GM12878 (cell line): Measurements from ENCODE around the gene OR5L1. TPM values are rescaled to one million over a fixed set of nuclear protein-coding genes. Genes with fewer than 3 reads are reported as not detected.

ENCODE experiments used
- ATAC-seq: fragments of 200-7000 bp; cut with Tn5 transposase; 3 replicates; pipeline ENCODE4 v1.9.1; 2020; ENCODE audit warnings: mild to moderate bottlenecking, moderate library complexity
- BruUV-seq: library from RNA; stranded (reverse); fragments of 400-500 nt; replicated peaks from 2 replicates; lab custom pipeline; 2021; lab: Mats Ljungman, UMichigan
- CTCF ChIA-PET: fragments of 300-600 bp; sonication (Branson Sonifier 250); formaldehyde crosslinking; extraction: SDS; loops from one replicate; lab custom pipeline; 2021; ENCODE audit warnings: inconsistent platforms; lab: Yijun Ruan, JAX
- POLR2A ChIA-PET: fragments of 350-600 bp; formaldehyde crosslinking; extraction: SDS; loops from one replicate; lab custom pipeline; 2021; ENCODE audit warnings: inconsistent platforms; lab: Charles Lee
- RAD21 ChIA-PET: fragments of 300-600 bp; sonication (Branson Sonifier 250); formaldehyde crosslinking; loops from one replicate; lab custom pipeline; 2023; ENCODE audit warnings: antibody characterized with exemption; ENCODE audit not compliant: unreplicated experiment; lab: Charles Lee
- SMC1A ChIA-PET: fragments of 300-600 bp; sonication (Branson Sonifier 250); formaldehyde crosslinking; loops from one replicate; lab custom pipeline; 2023; ENCODE audit not compliant: unreplicated experiment, uncharacterized antibody; lab: Charles Lee
- DNase-seq: peaks from one replicate; pipeline ENCODE4 v3.0.0-alpha.2; 2011; ENCODE audit warnings: low read depth, low spot score
- FAIRE-seq: peaks from 3 replicates; lab custom pipeline; 2011; peaks lifted over from hg19 to GRCh38; lab: Jason Lieb, UNC
- H2AFZ ChIP-seq: 2 replicates; pipeline ENCODE4 v1.6.0; 2011; ENCODE audit warnings: low read depth, low read length, control low read depth; ENCODE audit not compliant: control insufficient read depth
- H3K27ac ChIP-seq: 2 replicates; pipeline ENCODE4 v1.5.1; 2011; ENCODE audit warnings: control low read depth; ENCODE audit not compliant: control insufficient read depth, insufficient read depth
- H3K27me3 ChIP-seq, 2 experiments: replicated peaks in 1 of 2; 2 replicates each; pipeline versions ENCODE4 v1.6.0 to v1.6.1; 2011; ENCODE audit warnings: low read length in 1 of 2; ENCODE audit not compliant: control insufficient read depth in 2 of 2, insufficient read depth in 2 of 2
- H3K36me3 ChIP-seq, 2 experiments: 2 replicates each; pipeline ENCODE4 v1.5.1; 2011; ENCODE audit warnings: low read length in 1 of 2; ENCODE audit not compliant: control insufficient read depth in 2 of 2, insufficient read depth in 2 of 2
- H3K4me1 ChIP-seq: 2 replicates; pipeline ENCODE4 v1.6.1; 2011; ENCODE audit warnings: mild to moderate bottlenecking, low read length, moderate library complexity, mixed read lengths; ENCODE audit not compliant: control insufficient read depth, insufficient read depth
- H3K4me2 ChIP-seq: 2 replicates; pipeline ENCODE4 v1.6.0; 2011; ENCODE audit warnings: control low read depth; ENCODE audit not compliant: control insufficient read depth, insufficient read depth
- H3K4me3 ChIP-seq: fragments of 200-600 bp; sonication (generic); 2 replicates; pipeline ENCODE4 v1.5.1; 2016
- H3K79me2 ChIP-seq: 2 replicates; pipeline ENCODE4 v1.6.0; 2011; ENCODE audit warnings: low read length; ENCODE audit not compliant: control insufficient read depth, insufficient read depth
- H3K9ac ChIP-seq: 2 replicates; pipeline ENCODE4 v1.8.0; 2011; ENCODE audit warnings: low read length, control low read depth, mixed read lengths; ENCODE audit not compliant: control insufficient read depth, insufficient read depth
- H3K9me3 ChIP-seq: replicated peaks from 3 replicates; pipeline ENCODE4 v1.5.1; 2011; ENCODE audit warnings: mild to moderate bottlenecking, low read length; ENCODE audit not compliant: control insufficient read depth, insufficient read depth
- H4K20me1 ChIP-seq: 2 replicates; pipeline ENCODE4 v1.6.0; 2011; ENCODE audit not compliant: control insufficient read depth, insufficient read depth
- BMI1 ChIP-seq: fragments of 450-650 bp; IDR thresholded peaks from 2 replicates; pipeline ENCODE4 v1.6.1; 2016; ENCODE audit warnings: mild to moderate bottlenecking, moderate library complexity, borderline replicate concordance
- CHD2 ChIP-seq: IDR thresholded peaks from 2 replicates; pipeline ENCODE4 v1.6.1; 2011; ENCODE audit warnings: low read depth, low read length, improper control_type of control experiment, borderline replicate concordance
- CREB1 ChIP-seq: IDR thresholded peaks from 2 replicates; pipeline ENCODE4 v1.6.1; 2012; ENCODE audit warnings: low read depth, mild to moderate bottlenecking, inconsistent platforms
- JUND ChIP-seq: IDR thresholded peaks from 2 replicates; pipeline ENCODE4 v1.6.1; 2012; ENCODE audit warnings: low read depth, mild to moderate bottlenecking, low read length, improper control_type of control experiment, moderate library complexity
- ZBTB11 ChIP-seq: fragments of 450-650 bp; formaldehyde crosslinking; IDR thresholded peaks from 2 replicates; pipeline ENCODE4 v1.5.0; 2022; ENCODE audit warnings: mild to moderate bottlenecking, missing genetic modification characterization
- in situ Hi-C: fragments of 300-500 bp; cut with MboI; formaldehyde crosslinking; loops from 9 replicates; pipeline ENCODE4 v1.14.3; 2018; ENCODE audit warnings: mixed read lengths
- intact Hi-C: fragments of 100-400 bp; cut with micrococcal nuclease; formaldehyde crosslinking; loops from one replicate; pipeline ENCODE4 v1.14.2; 2022; ENCODE audit not compliant: unreplicated experiment
- polyA plus RNA-seq, 11 experiments: library from polyadenylated mRNA; depleted of rRNA in 4 of 11; unstranded in 6 of 11; stranded (reverse) in 5 of 11; fragments of >200 nt; fragmentation: Nextera tagmentation in 4 of 11; fragmentation: Illumina TruSeq in 1 of 11; extraction: Ambion mirVana in 4 of 11; extraction: Trizol in 1 of 11; gene quantifications; 1 replicate in 1 of 11; 2 replicates in 10 of 11; pipeline versions ENCODE4 v1.2.1 to v1.2.3, GENCODE V29; 2011 to 2016; ENCODE audit warnings: inconsistent platforms in 2 of 11, missing spikeins in 2 of 11, low read depth in 1 of 11
- total RNA-seq, 4 experiments: library from RNA; depleted of rRNA in 3 of 4; stranded (reverse); fragments of >200 nt in 3 of 4; fragmentation: Illumina TruSeq in 1 of 4; extraction: Trizol in 1 of 4; gene quantifications; 2 replicates each; pipeline versions ENCODE4 v1.2.1 to v1.2.3, GENCODE V29; 2013 to 2021
- TF ChIP-seq, protein P1 (sequence below), 3 experiments: IDR thresholded peaks in 2 of 3; conservative IDR thresholded peaks in 1 of 3; 2 replicates each; pipeline ENCODE4 v1.5.1; 2011; ENCODE audit warnings: low read depth in 3 of 3, low read length in 3 of 3, mild to moderate bottlenecking in 3 of 3, control low read depth in 2 of 3, moderate library complexity in 2 of 3, inconsistent platforms in 1 of 3, mixed read lengths in 1 of 3; ENCODE audit not compliant: control insufficient read depth in 2 of 3, insufficient read depth in 1 of 3; ENCODE audit errors: extremely low read depth in 1 of 3

The OR5L1 gene
- total and polyA plus RNA-seq, 10 of the 15 experiments (the other 5 are each of a cell fraction or from before 2014, with no cell fraction given), result not detected

- H3K9ac ChIP-seq, result no peak overlapping the region
- H3K27ac ChIP-seq, result no peak overlapping the region
- no peaks in the 10 kb centered on the region for H3K9me3 ChIP-seq
- H2AFZ ChIP-seq, result no peak overlapping the region
- intact Hi-C loops, result loop anchor here (10.0 kb wide), 1 partner anchor 46 kb away; no protein-coding TSS in a partner anchor
- SMC1A ChIA-PET, result interaction anchor here (0.6 to 1.0 kb wide), 2 partner anchors 9 to 280 kb away, joined by 3 read pairs; no protein-coding TSS in a partner anchor
- H3K27me3 ChIP-seq, result no peaks in the 10 kb centered on the region
- no peak overlapping the region for H3K4me2 ChIP-seq
- TF ChIP-seq ZBTB11 (CRISPR knock-in tag), result no peak
- TF ChIP-seq CHD2, result no peak
- TF ChIP-seq, protein P1, sequence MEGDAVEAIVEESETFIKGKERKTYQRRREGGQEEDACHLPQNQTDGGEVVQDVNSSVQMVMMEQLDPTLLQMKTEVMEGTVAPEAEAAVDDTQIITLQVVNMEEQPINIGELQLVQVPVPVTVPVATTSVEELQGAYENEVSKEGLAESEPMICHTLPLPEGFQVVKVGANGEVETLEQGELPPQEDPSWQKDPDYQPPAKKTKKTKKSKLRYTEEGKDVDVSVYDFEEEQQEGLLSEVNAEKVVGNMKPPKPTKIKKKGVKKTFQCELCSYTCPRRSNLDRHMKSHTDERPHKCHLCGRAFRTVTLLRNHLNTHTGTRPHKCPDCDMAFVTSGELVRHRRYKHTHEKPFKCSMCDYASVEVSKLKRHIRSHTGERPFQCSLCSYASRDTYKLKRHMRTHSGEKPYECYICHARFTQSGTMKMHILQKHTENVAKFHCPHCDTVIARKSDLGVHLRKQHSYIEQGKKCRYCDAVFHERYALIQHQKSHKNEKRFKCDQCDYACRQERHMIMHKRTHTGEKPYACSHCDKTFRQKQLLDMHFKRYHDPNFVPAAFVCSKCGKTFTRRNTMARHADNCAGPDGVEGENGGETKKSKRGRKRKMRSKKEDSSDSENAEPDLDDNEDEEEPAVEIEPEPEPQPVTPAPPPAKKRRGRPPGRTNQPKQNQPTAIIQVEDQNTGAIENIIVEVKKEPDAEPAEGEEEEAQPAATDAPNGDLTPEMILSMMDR (IDR thresholded peaks at IDR 0.05 in 2 of 3, conservative IDR thresholded peaks at IDR 0.05 in 1 of 3; ENCODE audit: control insufficient read depth in 2 of 3, extremely low read depth in 1 of 3, insufficient read depth in 1 of 3, low read depth in 3 of 3, low read length in 3 of 3), result no peak
- no peak for TF ChIP-seq CREB1
- TF ChIP-seq BMI1, result no peak
- no peak for TF ChIP-seq JUND
- TF ChIP-seq, all 136 proteins: peak for 0
- ChIA-PET POLR2A (no interaction called here), RAD21 (no interaction called here), CTCF (no interaction called here)
- BruUV-seq, result no TSS peak
- Histone ChIP-seq H4K20me1 (no peaks in the 10 kb centered on the region), H3K4me1 (no peaks in the 10 kb centered on the region), H3K4me3 (no peak overlapping the region), H3K36me3 (no peaks in the 10 kb centered on the region), H3K79me2 (no peaks in the 10 kb centered on the region)
- DNase-seq (no peak), FAIRE-seq (no peak), ATAC-seq (no peak)
- in situ Hi-C loops, result no loop called here
Observed at GRCh38 chr11:55849037-55849436, 37.9 kb downstream of the OR5L1 start.
